Prostate gland (tissue), 2 donors: ENCODE results near the gene ALG1. TPM values are rescaled to one million over a fixed set of nuclear protein-coding genes. Genes with fewer than 3 reads are reported as not detected.
"Not testable (repeated sequence)": the region's sequence is repeated elsewhere in the genome, so short reads cannot be mapped to it uniquely, and the experiment has no call there.

Source experiments
- DNase-seq: peaks from one replicate; pipeline ENCODE4 v3.0.0-alpha.2; 2019; ENCODE audit warnings: low spot score
- H3K27ac ChIP-seq, 2 donors: fragments of 200-600 bp; sonication (generic); 2 replicates each; pipeline ENCODE4 v1.5.1; 2017 to 2019
- H3K27me3 ChIP-seq: fragments of 200-600 bp; sonication (generic); replicated peaks from 2 replicates; pipeline ENCODE4 v1.5.1; 2019; ENCODE audit not compliant: insufficient read depth
- H3K36me3 ChIP-seq, 2 donors: fragments of 200-600 bp; sonication (generic); 1 replicate in 1 of 2; 2 replicates in 1 of 2; pipeline versions ENCODE4 v1.5.1 to v1.8.1; 2017 to 2019
- H3K4me1 ChIP-seq: fragments of 200-600 bp; sonication (generic); replicated peaks from 2 replicates; pipeline ENCODE4 v1.5.1; 2019
- H3K4me3 ChIP-seq, 2 donors: fragments of 200-600 bp; sonication (generic); 2 replicates each; pipeline ENCODE4 v1.5.1; 2017 to 2019
- H3K9me3 ChIP-seq: fragments of 200-600 bp; sonication (generic); 2 replicates; pipeline ENCODE4 v1.5.1; 2017
- CTCF ChIP-seq, 4 experiments: fragments of 200-600 bp in 2 of 4; fragments of 450-650 bp in 2 of 4; sonication (generic) in 2 of 4; IDR thresholded peaks; 1 replicate in 3 of 4; 2 replicates in 1 of 4; pipeline ENCODE4 v1.5.1; 2016 to 2019; ENCODE audit warnings: antibody characterized with exemption in 4 of 4, mild to moderate bottlenecking in 2 of 4, moderate library complexity in 2 of 4
- POLR2A ChIP-seq: fragments of 450-650 bp; IDR thresholded peaks from one replicate; pipeline ENCODE4 v1.6.1; 2016; ENCODE audit warnings: antibody characterized with exemption, mild to moderate bottlenecking
- POLR2AphosphoS5 ChIP-seq: sonication (generic); formaldehyde crosslinking; IDR thresholded peaks from one replicate; pipeline ENCODE4 v1.6.1; 2017; ENCODE audit warnings: antibody characterized with exemption
- WGBS: methylation state at CpG from one replicate; pipeline ENCODE4 v1.1.5; 2018; 5-methylcytosine and 5-hydroxymethylcytosine counted together
- intact Hi-C: fragments of 100-400 bp; cut with DNase I; formaldehyde crosslinking; loops from one replicate; pipeline ENCODE4 v1.14.2; 2022
- total RNA-seq, 2 donors: library from RNA; depleted of rRNA; stranded (reverse); fragments of >200 nt; gene quantifications; one replicate each; pipeline ENCODE4 v1.1.0, GENCODE V29; 2016

ALG1 gene
- total RNA-seq, 2 donors from 2014 or later, result 35.1 to 37.7 TPM

GRCh38 chr16:5078626-5079025 lies 7.0 kb downstream of the ALG1 start:
- Histone ChIP-seq H3K4me1 (no peaks in the 10 kb centered on the region), H3K27ac (no peak overlapping the region), H3K9me3 (no peaks in the 10 kb centered on the region), H3K36me3 (no peaks in the 10 kb centered on the region), H3K27me3 (no peaks in the 10 kb centered on the region), H3K4me3 (no peak overlapping the region)
- DNase-seq, result no peak
- intact Hi-C loops, result no loop called here
- TF ChIP-seq POLR2A, result no peak
- no peak for TF ChIP-seq CTCF (IDR thresholded peaks at IDR 0.05)
- no peak for TF ChIP-seq POLR2AphosphoS5
- WGBS, result 88% methylated on average over 17 of the region's 17 CpGs

GRCh38 chr16:5080461-5080860 lies 8.8 kb downstream of the ALG1 start:
- 93% methylated on average over 6 of the region's 12 CpGs for WGBS
- H3K27ac ChIP-seq, H3K4me1 ChIP-seq, H3K4me3 ChIP-seq, H3K36me3 ChIP-seq, H3K9me3 ChIP-seq, intact Hi-C loops, H3K27me3 ChIP-seq, DNase-seq: not testable (repeated sequence)

- intact Hi-C loops, H3K4me3 ChIP-seq, H3K4me1 ChIP-seq, H3K36me3 ChIP-seq, H3K27ac ChIP-seq, H3K27me3 ChIP-seq, DNase-seq, H3K9me3 ChIP-seq: not testable (repeated sequence)
- 76% methylated on average over 6 of the region's 9 CpGs for WGBS
These were observed 9.4 kb downstream of the ALG1 start for GRCh38 chr16:5080996-5081395.

GRCh38 chr16:5083646-5084045 lies 12.0 kb downstream of the ALG1 start:
- H3K27me3 ChIP-seq, H3K9me3 ChIP-seq, intact Hi-C loops, H3K4me3 ChIP-seq, H3K4me1 ChIP-seq, DNase-seq, H3K36me3 ChIP-seq, H3K27ac ChIP-seq: not testable (repeated sequence)
- 86% methylated on average over 9 of the region's 9 CpGs for WGBS

GRCh38 chr16:5084099-5084731 lies 12.6 kb downstream of the ALG1 start:
- H3K27ac ChIP-seq, H3K4me1 ChIP-seq, intact Hi-C loops, H3K27me3 ChIP-seq, H3K36me3 ChIP-seq, DNase-seq, H3K9me3 ChIP-seq, H3K4me3 ChIP-seq: not testable (repeated sequence)
- WGBS, result 83% methylated on average over 11 of the region's 11 CpGs

- H3K9me3 ChIP-seq, H3K4me1 ChIP-seq, H3K36me3 ChIP-seq, H3K4me3 ChIP-seq, DNase-seq, intact Hi-C loops, H3K27me3 ChIP-seq, H3K27ac ChIP-seq: not testable (repeated sequence)
- peak in 3 of 4 experiments; percentile 22 to 53 (median 46) for TF ChIP-seq CTCF (IDR thresholded peaks at IDR 0.05)
- WGBS, result 62% methylated on average over 10 of the region's 10 CpGs
These were observed 13.2 kb downstream of the ALG1 start for GRCh38 chr16:5084802-5085201.

- H3K27me3 ChIP-seq, DNase-seq, intact Hi-C loops, H3K9me3 ChIP-seq, H3K4me1 ChIP-seq, H3K4me3 ChIP-seq, H3K27ac ChIP-seq, H3K36me3 ChIP-seq: not testable (repeated sequence)
- WGBS, result 91% methylated on average over 11 of the region's 11 CpGs
These were observed 14.1 kb downstream of the ALG1 start for GRCh38 chr16:5085716-5086115.

GRCh38 chr16:5088086-5088790 lies 16.6 kb downstream of the ALG1 start:
- H3K4me1 ChIP-seq, H3K27me3 ChIP-seq, H3K36me3 ChIP-seq, intact Hi-C loops, H3K4me3 ChIP-seq, H3K27ac ChIP-seq, H3K9me3 ChIP-seq, DNase-seq: not testable (repeated sequence)
- WGBS, result 74% methylated on average over 18 of the region's 18 CpGs

GRCh38 chr16:5088936-5089335 lies 17.3 kb downstream of the ALG1 start:
- H3K27me3 ChIP-seq, intact Hi-C loops, H3K4me1 ChIP-seq, H3K9me3 ChIP-seq, H3K27ac ChIP-seq, H3K36me3 ChIP-seq, H3K4me3 ChIP-seq, DNase-seq: not testable (repeated sequence)
- WGBS, result 87% methylated on average over 17 of the region's 17 CpGs

- H3K9me3 ChIP-seq, DNase-seq, H3K27me3 ChIP-seq, H3K4me3 ChIP-seq, H3K36me3 ChIP-seq, H3K27ac ChIP-seq, intact Hi-C loops, H3K4me1 ChIP-seq: not testable (repeated sequence)
- 91% methylated on average over 26 of the region's 26 CpGs for whole genome bisulfite sequencing
These were observed 18.4 kb downstream of the ALG1 start for GRCh38 chr16:5089911-5090555.
